HG02642 (cell line): ENCODE data around the gene KRCC1.
"Not testable (repeated sequence)": the region's sequence is repeated elsewhere in the genome, so short reads cannot be mapped to it uniquely, and the experiment has no call there.

Experiments used
- ATAC-seq: cut with Tn5 transposase; IDR thresholded peaks from one replicate; pipeline ENCODE4 v1.9.1; 2021; ENCODE audit warnings: mild to moderate bottlenecking; ENCODE audit not compliant: unreplicated experiment, poor library complexity

The KRCC1 gene

DNA sequence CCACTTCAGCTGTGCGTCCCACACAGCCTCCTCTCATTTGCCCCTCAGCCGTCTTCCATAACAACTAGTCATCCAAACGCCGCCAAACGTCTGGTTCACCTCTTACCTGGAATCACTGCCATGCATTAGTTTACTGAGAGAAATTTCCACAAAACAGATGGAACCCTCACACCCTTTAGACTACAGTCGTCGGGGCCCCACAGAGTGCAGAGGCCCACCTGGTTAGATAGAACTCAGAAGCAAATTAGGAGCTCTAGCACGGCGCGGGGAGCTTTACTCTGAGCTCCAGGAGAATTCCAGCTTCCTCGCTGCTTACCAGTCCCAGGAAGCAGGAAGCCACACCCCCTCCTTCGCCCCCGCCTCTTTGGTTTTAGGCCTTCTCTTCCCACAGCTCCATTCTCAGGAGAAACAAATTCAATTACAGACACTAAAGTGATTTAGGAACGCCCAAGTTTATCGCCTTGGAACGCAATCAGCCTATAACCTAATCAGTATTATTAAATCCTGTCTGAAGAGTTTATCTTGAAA is 48.6 kb downstream of the KRCC1 start:
- no peak for ATAC-seq

DNA sequence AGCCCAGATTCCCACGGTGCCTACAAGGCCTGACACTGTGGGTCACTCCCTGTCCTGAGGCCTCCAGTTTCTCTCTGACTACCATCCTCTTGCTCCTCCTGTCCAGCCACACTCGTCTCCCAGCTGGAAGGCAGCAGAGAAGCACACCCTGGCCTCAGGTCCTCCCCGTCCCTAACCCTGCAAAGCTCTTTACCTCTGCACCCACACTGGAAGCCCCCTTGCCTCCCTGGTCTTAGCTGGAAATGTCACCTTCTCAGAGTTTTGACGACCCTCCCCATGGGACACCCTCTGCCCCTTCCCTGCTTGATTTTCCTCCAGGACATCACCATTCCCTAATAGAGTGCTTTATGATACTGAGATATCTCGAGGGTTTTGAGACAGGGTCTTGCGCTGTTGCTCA is 49.8 kb downstream of the KRCC1 start:
- no peak for ATAC-seq

DNA sequence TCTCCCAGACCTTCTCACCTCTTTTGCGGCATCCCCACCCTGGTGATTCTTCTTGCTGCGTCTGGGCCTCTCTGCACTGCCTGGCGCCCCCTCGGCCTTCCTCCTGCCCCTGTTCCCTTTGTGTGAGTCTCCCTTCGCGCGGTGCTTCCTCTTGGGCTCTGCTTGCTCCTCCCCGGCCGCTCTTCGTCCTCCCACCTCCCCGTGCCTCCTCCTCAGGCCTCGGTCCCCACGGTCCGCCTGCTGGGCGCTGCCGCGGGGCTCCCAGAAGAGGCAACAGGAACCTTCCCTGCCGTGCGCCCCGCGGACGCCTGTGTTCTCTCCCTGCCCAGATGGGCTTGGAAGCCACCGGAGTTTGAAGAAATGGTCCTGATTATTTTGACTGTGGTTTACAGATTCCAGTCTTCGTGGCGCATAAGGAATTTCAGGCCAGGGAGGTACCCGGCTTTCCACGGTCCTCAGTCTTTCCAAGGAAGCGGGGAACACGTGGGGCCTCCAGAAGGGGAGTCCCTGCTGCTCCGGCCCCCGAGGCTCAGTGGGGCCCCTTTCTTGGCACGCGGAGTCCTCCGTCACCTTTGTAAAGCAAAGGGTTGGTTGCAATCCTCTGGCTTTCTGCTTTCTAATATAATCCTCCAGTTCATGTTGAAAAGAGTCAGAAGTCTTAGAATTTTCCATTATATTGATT is 52.4 kb downstream of the KRCC1 start:
- no peak for ATAC-seq

DNA sequence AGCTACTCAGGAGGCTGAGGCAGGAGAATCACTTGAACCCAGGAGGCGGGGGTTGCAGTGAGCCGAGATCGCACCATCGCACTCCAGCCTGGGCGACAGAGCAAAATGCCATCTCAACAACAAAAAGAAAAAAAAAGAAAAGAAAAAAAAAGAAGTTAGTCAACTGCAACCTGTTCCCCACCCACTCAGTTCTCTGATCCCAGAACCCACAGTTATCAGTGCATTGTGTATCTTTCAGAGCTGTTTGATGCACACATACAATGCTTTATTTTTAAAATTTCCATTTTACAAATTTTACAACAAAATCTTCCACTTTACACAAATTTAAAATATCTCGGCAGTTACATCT is 53.2 kb downstream of the KRCC1 start:
- ATAC-seq: no peak

GRCh38 chr2:88000474-88000873 is 55.1 kb downstream of the KRCC1 start:
- not testable (repeated sequence) for ATAC-seq

- no peak for ATAC-seq
Measured at GRCh38 chr2:87996570-87996969, 59.0 kb downstream of the KRCC1 start.

- ATAC-seq: no peak
Measured at GRCh38 chr2:87995756-87996155, 59.8 kb downstream of the KRCC1 start.

DNA sequence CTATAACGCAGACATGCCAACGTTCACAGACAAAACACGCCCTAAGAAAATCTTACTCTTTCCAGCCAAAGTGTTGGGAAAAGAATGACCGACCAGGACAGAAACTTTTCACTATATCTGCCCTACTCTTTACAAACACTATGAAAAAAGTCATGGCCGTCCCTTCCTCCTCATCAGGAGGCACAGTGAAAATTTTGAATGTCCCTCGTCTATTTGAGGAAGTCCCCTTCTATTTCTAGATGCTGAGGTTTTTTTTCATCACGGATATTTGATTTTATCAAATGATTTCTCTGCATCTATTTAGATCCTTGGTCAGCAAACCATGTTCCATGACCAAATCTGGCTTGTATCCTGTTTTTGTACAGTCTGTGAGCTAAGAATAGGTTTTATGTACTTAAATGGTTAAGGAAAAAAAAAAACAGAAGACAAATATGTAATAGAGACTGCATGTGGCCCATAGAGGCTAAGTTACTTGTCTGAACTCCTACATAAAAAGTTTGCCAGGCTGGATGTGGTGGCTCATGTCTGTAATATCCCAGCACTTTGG is 61.2 kb downstream of the KRCC1 start:
- not testable (repeated sequence) for ATAC-seq

DNA sequence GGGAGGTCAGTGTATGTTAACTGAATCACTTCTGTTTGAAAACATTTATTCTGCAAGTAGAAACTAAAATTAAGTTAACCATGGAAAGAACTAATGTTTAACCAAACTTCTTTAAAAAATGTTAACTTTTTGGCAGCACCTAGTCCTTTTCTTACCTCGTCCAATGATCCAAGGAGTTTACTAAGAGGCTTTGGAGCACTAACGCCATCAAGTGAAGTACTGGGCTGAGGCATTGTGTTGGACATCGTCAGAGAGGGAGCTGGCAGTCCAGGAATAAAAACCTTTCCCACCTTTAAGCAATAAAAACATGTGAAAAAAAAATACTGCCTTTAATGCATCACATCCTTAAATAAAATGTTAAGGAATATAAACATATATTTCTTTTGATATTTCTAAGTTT is 63.0 kb downstream of the KRCC1 start:
- ATAC-seq: not testable (repeated sequence)

GRCh38 chr2:87987473-87987872 is 68.1 kb downstream of the KRCC1 start:
- ATAC-seq: not testable (repeated sequence)

DNA sequence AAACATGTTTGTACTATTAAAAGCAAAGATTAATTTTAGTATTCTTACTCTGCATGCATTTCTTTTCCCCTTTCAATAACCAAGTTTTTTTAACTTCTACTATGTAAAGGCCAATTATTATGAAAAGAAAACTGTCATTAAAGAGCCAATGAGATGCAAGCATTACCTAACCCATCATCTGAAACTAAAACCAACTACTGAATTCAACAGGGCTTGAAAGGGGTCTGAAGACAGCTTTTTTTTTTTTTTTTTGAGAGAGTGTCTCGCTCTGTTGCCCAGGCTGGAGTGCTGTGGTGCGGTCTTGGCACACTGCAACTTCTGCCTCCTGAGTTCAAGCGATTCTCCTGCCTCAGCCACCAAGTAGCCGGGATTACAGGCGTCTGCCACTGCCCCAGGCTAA is 69.7 kb downstream of the KRCC1 start:
- not testable (repeated sequence) for ATAC-seq

DNA sequence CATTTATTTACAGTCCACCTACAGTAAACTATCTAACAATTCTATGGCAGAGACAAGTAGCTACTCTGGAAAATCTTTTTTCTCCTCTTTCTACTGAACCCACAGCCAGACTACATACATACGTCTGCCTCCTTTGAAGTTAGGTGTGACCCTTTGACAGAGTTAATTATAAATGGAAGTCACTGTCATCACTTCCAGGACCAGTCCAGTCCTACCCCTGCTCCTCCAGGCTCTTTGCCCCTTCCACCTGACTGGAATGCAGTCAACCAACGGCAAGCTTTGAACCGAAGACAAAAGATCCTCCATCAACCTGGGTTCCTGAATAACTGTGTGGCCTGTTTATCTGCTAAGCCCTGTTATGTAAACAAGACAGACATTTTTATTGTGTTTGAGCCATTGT is 74.4 kb downstream of the KRCC1 start:
- ATAC-seq: not testable (repeated sequence)
